SK-N-SH (cell line): ENCODE results near the gene HAUS1. TPM values are rescaled to one million over a fixed set of nuclear protein-coding genes. Genes with fewer than 3 reads are reported as not detected.

Experiments used
- CTCF ChIA-PET: fragments of 300-600, 350-600 bp; formaldehyde crosslinking; extraction: SDS; loops from one replicate; lab custom pipeline; 2021; lab: Yijun Ruan, JAX
- POLR2A ChIA-PET: fragments of 350-600 bp; sonication (Branson Sonifier 250); formaldehyde crosslinking; extraction: SDS; loops from one replicate; lab custom pipeline; 2020; ENCODE audit warnings: antibody characterized with exemption, inconsistent platforms; lab: Yijun Ruan, JAX
- DNase-seq: peaks from one replicate; pipeline ENCODE4 v3.0.0; 2012
- H2AFZ ChIP-seq: fragments of 200-600 bp; sonication (generic); 2 replicates; pipeline ENCODE4 v1.8.1; 2016; ENCODE audit warnings: antibody characterized with exemption, mild to moderate bottlenecking, low read depth
- H3F3A ChIP-seq: fragments of 200-600 bp; sonication (generic); replicated peaks from 2 replicates; pipeline ENCODE3; 2016; ENCODE audit warnings: antibody characterized with exemption, mild to moderate bottlenecking; ENCODE audit not compliant: insufficient read depth
- H3K27ac ChIP-seq, 2 experiments: fragments of 200-500 bp in 1 of 2; fragments of 200-600 bp in 1 of 2; sonication (Bioruptor generic) in 1 of 2; sonication (generic), shearing (Covaris generic) in 1 of 2; 2 replicates each; pipeline versions ENCODE4 v1.5.1 to v1.6.1; 2014 to 2016; ENCODE audit warnings: low read depth in 2 of 2, inconsistent platforms in 1 of 2, low read length in 1 of 2, mild to moderate bottlenecking in 1 of 2, mixed read lengths in 1 of 2
- H3K27me3 ChIP-seq: fragments of 200-600 bp; sonication (generic), shearing (Covaris generic); 2 replicates; pipeline ENCODE4 v1.6.1; 2016; ENCODE audit warnings: mixed run types; ENCODE audit not compliant: insufficient read depth
- H3K36me3 ChIP-seq, 2 experiments: fragments of 200-500 bp in 1 of 2; fragments of 200-600 bp in 1 of 2; sonication (Bioruptor generic) in 1 of 2; sonication (generic) in 1 of 2; replicated peaks in 1 of 2; 2 replicates each; pipeline versions ENCODE3 to v1.5.1; 2014 to 2016; ENCODE audit warnings: low read length in 1 of 2, mild to moderate bottlenecking in 1 of 2; ENCODE audit not compliant: insufficient read depth in 2 of 2, control insufficient read depth in 1 of 2
- H3K4me1 ChIP-seq, 2 experiments: fragments of 200-500 bp in 1 of 2; fragments of 200-600 bp in 1 of 2; sonication (Bioruptor generic) in 1 of 2; sonication (generic), shearing (Covaris generic) in 1 of 2; 2 replicates each; pipeline versions ENCODE4 v1.5.1 to v1.6.1; 2014 to 2016; ENCODE audit warnings: low read depth in 1 of 2, low read length in 1 of 2, mixed run types in 1 of 2; ENCODE audit not compliant: insufficient read depth in 2 of 2, control insufficient read depth in 1 of 2
- H3K4me2 ChIP-seq: fragments of 200-600 bp; sonication (generic), shearing (Covaris generic); 2 replicates; pipeline ENCODE4 v1.6.1; 2017; ENCODE audit warnings: mixed run types
- H3K4me3 ChIP-seq, 2 experiments: fragments of 200-500 bp in 1 of 2; fragments of 200-600 bp in 1 of 2; sonication (Bioruptor generic) in 1 of 2; sonication (generic), shearing (Covaris generic) in 1 of 2; 2 replicates each; pipeline versions ENCODE4 v1.5.1 to v1.8.1; 2014 to 2016; ENCODE audit warnings: low read depth in 2 of 2, inconsistent platforms in 1 of 2, low read length in 1 of 2, mild to moderate bottlenecking in 1 of 2, mixed read lengths in 1 of 2, moderate library complexity in 1 of 2
- H3K79me2 ChIP-seq: fragments of 200-600 bp; sonication (generic); 2 replicates; pipeline ENCODE4 v1.8.1; 2017; ENCODE audit warnings: mild to moderate bottlenecking; ENCODE audit not compliant: insufficient read depth
- H3K9ac ChIP-seq: fragments of 200-600 bp; sonication (generic); 2 replicates; pipeline ENCODE4 v1.6.1; 2017; ENCODE audit warnings: mixed run types
- H3K9me2 ChIP-seq: fragments of 200-600 bp; sonication (generic); 2 replicates; pipeline ENCODE4 v1.6.1; 2017; ENCODE audit warnings: mixed run types
- H3K9me3 ChIP-seq: fragments of 200-600 bp; sonication (generic); 2 replicates; pipeline ENCODE4 v1.6.1; 2017; ENCODE audit warnings: mixed run types, mild to moderate bottlenecking, moderate library complexity
- H4K20me1 ChIP-seq: fragments of 200-600 bp; sonication (generic); 2 replicates; pipeline ENCODE4 v1.6.1; 2017; ENCODE audit warnings: mild to moderate bottlenecking, mixed run types; ENCODE audit not compliant: insufficient read depth
- CHD2 ChIP-seq: fragments of 150-350 bp; IDR thresholded peaks from 2 replicates; pipeline ENCODE4 v1.6.1; 2018; ENCODE audit warnings: low read length; ENCODE audit not compliant: partially characterized antibody
- EZH2phosphoT487 ChIP-seq: fragments of 200-600 bp; sonication (generic); IDR thresholded peaks from 2 replicates; pipeline ENCODE4 v1.6.1; 2017; ENCODE audit warnings: low read depth, mixed run types, mild to moderate bottlenecking, antibody characterized with exemption, moderate library complexity, borderline replicate concordance
- FOXM1 ChIP-seq: IDR thresholded peaks from 2 replicates; pipeline ENCODE4 v1.4.0; 2012; ENCODE audit warnings: low read depth, mild to moderate bottlenecking
- GATA2 ChIP-seq: sonication (generic); formaldehyde crosslinking; IDR thresholded peaks from 2 replicates; pipeline ENCODE4 v1.5.0; 2020; ENCODE audit warnings: mild to moderate bottlenecking, missing genetic modification reagents
- NFIC ChIP-seq: IDR thresholded peaks from 2 replicates; pipeline ENCODE4 v1.4.0; 2012; ENCODE audit warnings: borderline replicate concordance
- RCOR1 ChIP-seq: fragments of 150-350 bp; IDR thresholded peaks from 2 replicates; pipeline ENCODE4 v1.6.1; 2017; ENCODE audit warnings: antibody characterized with exemption, low read length
- RFX5 ChIP-seq: IDR thresholded peaks from 2 replicates; pipeline ENCODE4 v1.6.1; 2012; ENCODE audit warnings: mild to moderate bottlenecking, improper control_type of control experiment, low read length
- RXRA ChIP-seq: IDR thresholded peaks from 2 replicates; pipeline ENCODE4 v1.4.0; 2012; ENCODE audit warnings: low read depth, mild to moderate bottlenecking, borderline replicate concordance
- SIN3A ChIP-seq: IDR thresholded peaks from 2 replicates; pipeline ENCODE4 v1.6.1; 2012; ENCODE audit warnings: low read depth, mild to moderate bottlenecking, low read length, moderate library complexity, borderline replicate concordance
- TAF1 ChIP-seq: IDR thresholded peaks from 2 replicates; pipeline ENCODE4 v1.6.1; 2012; ENCODE audit warnings: low read depth, mild to moderate bottlenecking, low read length, moderate library complexity, borderline replicate concordance
- TCF12 ChIP-seq: IDR thresholded peaks from 2 replicates; pipeline ENCODE4 v1.4.0; 2012
- TEAD4 ChIP-seq: IDR thresholded peaks from 2 replicates; pipeline ENCODE4 v1.4.0; 2012; ENCODE audit warnings: mild to moderate bottlenecking, borderline replicate concordance; ENCODE audit not compliant: insufficient read depth
- YY1 ChIP-seq: IDR thresholded peaks from 2 replicates; pipeline ENCODE4 v1.4.0; 2012; ENCODE audit warnings: low read depth, mild to moderate bottlenecking
- whole genome bisulfite sequencing: methylation state at CpG from one replicate; pipeline ENCODE4 v1.1.6; 2017; ENCODE audit warnings: low lambda C conversion rate; 5-methylcytosine and 5-hydroxymethylcytosine counted together
- polyA plus RNA-seq, 3 experiments: library from polyadenylated mRNA; depleted of rRNA; stranded (reverse); fragments of >200 nt; gene quantifications; 2 replicates each; pipeline ENCODE4 v1.2.3, GENCODE V29; 2012
- TF ChIP-seq, protein P1 (sequence below): IDR thresholded peaks from 2 replicates; pipeline ENCODE4 v1.4.0; 2012; ENCODE audit warnings: low read depth
- TF ChIP-seq, protein P2 (sequence below): fragments of 150-350 bp; IDR thresholded peaks from 2 replicates; pipeline ENCODE4 v1.6.1; 2016; ENCODE audit warnings: mild to moderate bottlenecking, low read depth, low read length
- TF ChIP-seq, protein P3 (sequence below): IDR thresholded peaks from 2 replicates; pipeline ENCODE4; 2012
- TF ChIP-seq, protein P4 (sequence below): fragments of 200-600 bp; sonication (generic); IDR thresholded peaks from 2 replicates; pipeline ENCODE4 v1.6.1; 2017; ENCODE audit warnings: antibody characterized with exemption, mild to moderate bottlenecking, moderate library complexity
- TF ChIP-seq, protein P5 (sequence below): IDR thresholded peaks from 2 replicates; pipeline ENCODE4 v1.4.0; 2012; ENCODE audit warnings: low read depth, borderline replicate concordance

Gene HAUS1
- polyA plus RNA-seq, 1 of the 3 experiments (the other 2 are of a cell fraction), result 55.2 TPM

DNA sequence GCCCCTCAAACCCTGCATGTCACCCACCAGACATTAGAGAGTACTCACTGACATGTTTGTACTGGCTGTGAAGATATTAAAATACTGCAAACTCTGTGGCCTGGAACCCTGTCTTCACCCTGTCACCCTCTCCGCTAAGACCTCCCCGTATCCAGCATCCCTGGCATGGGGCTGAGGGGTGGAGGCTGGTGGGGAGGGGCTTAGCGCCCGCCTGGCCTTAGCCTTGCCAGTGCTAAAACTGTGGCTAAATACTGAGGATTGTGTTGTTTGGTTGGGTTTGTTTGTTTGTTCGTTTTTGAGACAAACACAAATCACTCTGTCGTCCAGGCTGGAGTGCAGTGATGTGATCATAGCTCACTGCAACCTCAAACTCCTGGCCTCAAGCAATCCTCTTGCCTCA, 34.0 kb upstream of the HAUS1 start:
- 91% methylated on average over 6 of the region's 6 CpGs for WGBS
- ChIA-PET CTCF (interaction anchor here (0.8 to 2.5 kb wide), 4 partner anchors 8 to 449 kb away, joined by 3 to 11 read pairs (median 3); no protein-coding TSS in a partner anchor), POLR2A (no interaction called here)
- Histone ChIP-seq H3F3A (peaks cover 22% of the 10 kb centered on the region), H3K27ac (no peak overlapping the region), H2AFZ (no peak overlapping the region), H4K20me1 (no peaks in the 10 kb centered on the region), H3K9me3 (no peaks in the 10 kb centered on the region), H3K79me2 (peaks cover 17% of the 10 kb centered on the region; the same call in 1 of the 2 replicates), H3K9ac (no peak overlapping the region), H3K4me3 (no peak overlapping the region), H3K4me1 (peaks cover 0 to 9% of the 10 kb centered on the region in 2 experiments; a peak in 1 of 4 replicates), H3K36me3 (no peaks in the 10 kb centered on the region), H3K27me3 (no peaks in the 10 kb centered on the region), H3K9me2 (no peaks in the 10 kb centered on the region), H3K4me2 (no peak overlapping the region)
- TF ChIP-seq, protein P1, sequence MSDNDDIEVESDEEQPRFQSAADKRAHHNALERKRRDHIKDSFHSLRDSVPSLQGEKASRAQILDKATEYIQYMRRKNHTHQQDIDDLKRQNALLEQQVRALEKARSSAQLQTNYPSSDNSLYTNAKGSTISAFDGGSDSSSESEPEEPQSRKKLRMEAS, result no peak
- no peak for TF ChIP-seq TAF1
- no peak for TF ChIP-seq RFX5
- TF ChIP-seq RCOR1, result no peak
- TF ChIP-seq EZH2phosphoT487, result no peak
- no peak for TF ChIP-seq GATA2 (CRISPR knock-in tag)
- no peak for TF ChIP-seq TCF12
- TF ChIP-seq, protein P2, sequence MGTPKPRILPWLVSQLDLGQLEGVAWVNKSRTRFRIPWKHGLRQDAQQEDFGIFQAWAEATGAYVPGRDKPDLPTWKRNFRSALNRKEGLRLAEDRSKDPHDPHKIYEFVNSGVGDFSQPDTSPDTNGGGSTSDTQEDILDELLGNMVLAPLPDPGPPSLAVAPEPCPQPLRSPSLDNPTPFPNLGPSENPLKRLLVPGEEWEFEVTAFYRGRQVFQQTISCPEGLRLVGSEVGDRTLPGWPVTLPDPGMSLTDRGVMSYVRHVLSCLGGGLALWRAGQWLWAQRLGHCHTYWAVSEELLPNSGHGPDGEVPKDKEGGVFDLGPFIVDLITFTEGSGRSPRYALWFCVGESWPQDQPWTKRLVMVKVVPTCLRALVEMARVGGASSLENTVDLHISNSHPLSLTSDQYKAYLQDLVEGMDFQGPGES, result no peak
- TF ChIP-seq, protein P3, sequence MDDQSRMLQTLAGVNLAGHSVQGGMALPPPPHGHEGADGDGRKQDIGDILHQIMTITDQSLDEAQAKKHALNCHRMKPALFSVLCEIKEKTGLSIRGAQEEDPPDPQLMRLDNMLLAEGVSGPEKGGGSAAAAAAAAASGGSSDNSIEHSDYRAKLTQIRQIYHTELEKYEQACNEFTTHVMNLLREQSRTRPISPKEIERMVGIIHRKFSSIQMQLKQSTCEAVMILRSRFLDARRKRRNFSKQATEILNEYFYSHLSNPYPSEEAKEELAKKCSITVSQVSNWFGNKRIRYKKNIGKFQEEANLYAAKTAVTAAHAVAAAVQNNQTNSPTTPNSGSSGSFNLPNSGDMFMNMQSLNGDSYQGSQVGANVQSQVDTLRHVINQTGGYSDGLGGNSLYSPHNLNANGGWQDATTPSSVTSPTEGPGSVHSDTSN, result no peak
- no peak for DNase-seq

DNA sequence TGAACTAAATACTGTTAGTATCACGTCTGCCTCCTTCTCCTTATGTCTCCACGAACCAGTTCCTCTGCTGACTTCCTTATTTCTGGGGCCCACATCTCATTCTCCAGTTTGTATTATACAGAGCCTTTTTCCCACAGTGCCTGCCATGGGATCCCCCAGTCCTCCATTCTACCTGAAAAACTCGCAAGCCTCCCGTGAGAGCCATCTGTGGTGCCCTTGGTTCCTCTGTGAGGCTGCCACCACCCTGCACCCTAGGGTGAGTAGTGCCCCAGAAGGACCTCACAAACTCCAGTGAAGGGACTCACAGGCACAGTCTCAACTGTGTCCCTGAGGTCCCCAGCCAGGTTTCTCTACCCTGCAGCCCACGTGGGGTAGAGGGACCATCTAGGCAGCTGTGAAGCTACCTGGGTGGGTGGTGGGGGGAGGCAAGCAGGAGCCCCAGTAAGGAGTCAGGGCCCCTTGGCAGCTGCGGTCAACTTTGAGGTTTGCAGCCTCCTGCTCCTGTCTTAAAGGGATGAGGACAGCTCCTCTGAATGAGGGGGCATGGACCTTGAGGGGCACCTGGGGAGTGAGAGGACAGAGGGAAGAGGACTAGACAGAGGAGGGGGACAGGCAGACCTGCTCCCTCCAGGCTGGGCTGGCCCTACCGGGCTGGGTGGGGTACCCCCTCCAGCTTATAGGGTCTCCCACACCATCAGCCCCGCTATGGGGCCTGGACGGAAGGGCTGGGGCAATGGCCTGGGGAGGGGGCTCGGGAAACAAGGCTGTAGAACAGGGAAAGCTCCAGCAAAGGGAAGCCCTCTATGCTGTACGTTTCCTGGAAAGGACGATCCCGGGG, 33.2 kb upstream of the HAUS1 start:
- H3K9me3 ChIP-seq, result no peaks in the 10 kb centered on the region
- peak overlapping the region; percentile 98 for H3K4me2 ChIP-seq
- POLR2A ChIA-PET, result no interaction called here
- H3K79me2 ChIP-seq, result peaks cover 17% of the 10 kb centered on the region; the same call in 1 of the 2 replicates
- no peak overlapping the region for H3K27ac ChIP-seq
- no peaks in the 10 kb centered on the region for H3K9me2 ChIP-seq
- CTCF ChIA-PET, result interaction anchor here (0.9 to 3.3 kb wide), 4 partner anchors 20 to 348 kb away, joined by 3 to 20 read pairs (median 7); partner anchors contain the start of gene SLC14A1
- peaks cover 23% of the 10 kb centered on the region for H3F3A ChIP-seq
- no peaks in the 10 kb centered on the region for H3K27me3 ChIP-seq
- WGBS, result 68% methylated on average over 11 of the region's 13 CpGs
- H3K4me1 ChIP-seq, result peaks cover 0 to 9% of the 10 kb centered on the region in 2 experiments; a peak in 1 of 4 replicates
- peak overlapping the region; percentile 72 to 86 for H3K4me3 ChIP-seq
- no peaks in the 10 kb centered on the region for H3K36me3 ChIP-seq
- TF ChIP-seq RXRA, result no peak
- no peak for TF ChIP-seq SIN3A
- no peak for TF ChIP-seq TEAD4
- TF ChIP-seq, protein P1, result no peak
- TF ChIP-seq, protein P3, result no peak
- TF ChIP-seq GATA2 (CRISPR knock-in tag), result no peak
- TF ChIP-seq, protein P4, sequence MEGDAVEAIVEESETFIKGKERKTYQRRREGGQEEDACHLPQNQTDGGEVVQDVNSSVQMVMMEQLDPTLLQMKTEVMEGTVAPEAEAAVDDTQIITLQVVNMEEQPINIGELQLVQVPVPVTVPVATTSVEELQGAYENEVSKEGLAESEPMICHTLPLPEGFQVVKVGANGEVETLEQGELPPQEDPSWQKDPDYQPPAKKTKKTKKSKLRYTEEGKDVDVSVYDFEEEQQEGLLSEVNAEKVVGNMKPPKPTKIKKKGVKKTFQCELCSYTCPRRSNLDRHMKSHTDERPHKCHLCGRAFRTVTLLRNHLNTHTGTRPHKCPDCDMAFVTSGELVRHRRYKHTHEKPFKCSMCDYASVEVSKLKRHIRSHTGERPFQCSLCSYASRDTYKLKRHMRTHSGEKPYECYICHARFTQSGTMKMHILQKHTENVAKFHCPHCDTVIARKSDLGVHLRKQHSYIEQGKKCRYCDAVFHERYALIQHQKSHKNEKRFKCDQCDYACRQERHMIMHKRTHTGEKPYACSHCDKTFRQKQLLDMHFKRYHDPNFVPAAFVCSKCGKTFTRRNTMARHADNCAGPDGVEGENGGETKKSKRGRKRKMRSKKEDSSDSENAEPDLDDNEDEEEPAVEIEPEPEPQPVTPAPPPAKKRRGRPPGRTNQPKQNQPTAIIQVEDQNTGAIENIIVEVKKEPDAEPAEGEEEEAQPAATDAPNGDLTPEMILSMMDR, result no peak
- TF ChIP-seq TAF1, result no peak
- no peak for TF ChIP-seq NFIC
- TF ChIP-seq, protein P5, sequence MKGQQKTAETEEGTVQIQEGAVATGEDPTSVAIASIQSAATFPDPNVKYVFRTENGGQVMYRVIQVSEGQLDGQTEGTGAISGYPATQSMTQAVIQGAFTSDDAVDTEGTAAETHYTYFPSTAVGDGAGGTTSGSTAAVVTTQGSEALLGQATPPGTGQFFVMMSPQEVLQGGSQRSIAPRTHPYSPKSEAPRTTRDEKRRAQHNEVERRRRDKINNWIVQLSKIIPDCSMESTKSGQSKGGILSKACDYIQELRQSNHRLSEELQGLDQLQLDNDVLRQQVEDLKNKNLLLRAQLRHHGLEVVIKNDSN, result no peak
- no peak for TF ChIP-seq YY1
- no peak for TF ChIP-seq FOXM1
- no peak for TF ChIP-seq CHD2
- peak overlapping the region; percentile 86; the same call in 1 of the 2 replicates for H2AFZ ChIP-seq
- H3K9ac ChIP-seq, result peak overlapping the region; percentile 80
- peak; percentile 25 for DNase-seq
- H4K20me1 ChIP-seq, result no peaks in the 10 kb centered on the region
